ENCODE results near the gene LSAMP.
A peak's percentile ranks its signal among the peaks of the same experiment; 100 is the strongest.

The LSAMP gene

GRCh38 chr3:116096631-116097030 is 348.7 kb downstream of the LSAMP start:
- H3K9me3 ChIP-seq (ENCODE audit: control insufficient read depth, insufficient read depth, low read depth, low read length) = no peaks in the 10 kb centered on the region
- H3K27ac ChIP-seq (ENCODE audit: extremely low read depth, low read depth, low read length) = no peak overlapping the region
- H3K36me3 ChIP-seq (ENCODE audit: control insufficient read depth in 2 of 2, insufficient read depth in 1 of 2, low read length in 2 of 2) = no peaks in the 10 kb centered on the region
- TF ChIP-seq GLIS2 (tag by site-specific recombination; IDR thresholded peaks at IDR 0.05) = no peak
- no peak for TF ChIP-seq ZNF248 (tag by site-specific recombination; IDR thresholded peaks at IDR 0.05)
- no peak for TF ChIP-seq ZEB2 (tag by site-specific recombination; IDR thresholded peaks at IDR 0.05)
- TF ChIP-seq AEBP2 (tag by site-specific recombination; IDR thresholded peaks at IDR 0.05; ENCODE audit: borderline replicate concordance) = no peak
- no peak for TF ChIP-seq KLF1 (tag by site-specific recombination; IDR thresholded peaks at IDR 0.05)
- TF ChIP-seq KLF9 (tag by site-specific recombination; IDR thresholded peaks at IDR 0.05; ENCODE audit: low read depth) = no peak
- no peak for TF ChIP-seq ZNF214 (tag by site-specific recombination; IDR thresholded peaks at IDR 0.05; ENCODE audit: borderline replicate concordance)
- TF ChIP-seq SP2 (tag by site-specific recombination; IDR thresholded peaks at IDR 0.05) = no peak
- no peak for TF ChIP-seq ZNF518A (tag by site-specific recombination; conservative IDR thresholded peaks at IDR 0.05; ENCODE audit: low read depth)
- H3K4me1 ChIP-seq (ENCODE audit: control insufficient read depth, insufficient read depth, low read length) = no peaks in the 10 kb centered on the region
- no peak overlapping the region for H3K4me3 ChIP-seq (ENCODE audit: low read depth, low read length)
- POLR2A ChIA-PET = no interaction called here
- CTCF ChIA-PET = no interaction called here

GRCh38 chr3:116093374-116093773 is 351.9 kb downstream of the LSAMP start:
- H3K36me3 ChIP-seq (ENCODE audit: control insufficient read depth in 2 of 2, insufficient read depth in 1 of 2, low read length in 2 of 2) = no peaks in the 10 kb centered on the region
- no peaks in the 10 kb centered on the region for H3K4me1 ChIP-seq (ENCODE audit: control insufficient read depth, insufficient read depth, low read length)
- no peak overlapping the region for H3K4me3 ChIP-seq (ENCODE audit: low read depth, low read length)
- ChIA-PET CTCF (no interaction called here), POLR2A (no interaction called here)
- 0 out of 2 replicates have a peak, but pooled peaks have one; percentile 4 for TF ChIP-seq ATF2 (tag by site-specific recombination; IDR thresholded peaks at IDR 0.05; ENCODE audit: low read depth)
- TF ChIP-seq KLF9 (tag by site-specific recombination; IDR thresholded peaks at IDR 0.05; ENCODE audit: low read depth) = no peak
- H3K9me3 ChIP-seq (ENCODE audit: control insufficient read depth, insufficient read depth, low read depth, low read length) = no peaks in the 10 kb centered on the region
- H3K27ac ChIP-seq (ENCODE audit: extremely low read depth, low read depth, low read length) = no peak overlapping the region

- H3K4me3 ChIP-seq (ENCODE audit: low read depth, low read length) = no peak overlapping the region
- ChIA-PET POLR2A (no interaction called here), CTCF (interaction anchor here (0.6 kb wide), 1 partner anchor 25 kb away, joined by 6 read pairs; no protein-coding TSS in a partner anchor)
- TF ChIP-seq PRDM4 (tag by site-specific recombination; IDR thresholded peaks at IDR 0.05) = no peak
- TF ChIP-seq ELK4 (IDR thresholded peaks at IDR 0.05; ENCODE audit: borderline replicate concordance, low read depth, low read length) = no peak
- H3K27ac ChIP-seq (ENCODE audit: extremely low read depth, low read depth, low read length) = no peak overlapping the region
- H3K36me3 ChIP-seq (ENCODE audit: control insufficient read depth in 2 of 2, insufficient read depth in 1 of 2, low read length in 2 of 2) = no peaks in the 10 kb centered on the region
- H3K9me3 ChIP-seq (ENCODE audit: control insufficient read depth, insufficient read depth, low read depth, low read length) = no peaks in the 10 kb centered on the region
- no peaks in the 10 kb centered on the region for H3K4me1 ChIP-seq (ENCODE audit: control insufficient read depth, insufficient read depth, low read length)
Observed at GRCh38 chr3:116087426-116087825, 357.9 kb downstream of the LSAMP start.
